ENCODE data around the gene AIFM3.

The AIFM3 gene

GRCh38 chr22:20955548-20955947, 11.5 kb upstream of the AIFM3 start:
- Histone ChIP-seq H3K4me3 (ENCODE audit: low read length) (no peak overlapping the region), H3K36me3 (ENCODE audit: control insufficient read depth, insufficient read depth, low read length) (peaks cover 6% of the 10 kb centered on the region), H3K27me3 (ENCODE audit: control insufficient read depth, insufficient read depth, low read length) (no peaks in the 10 kb centered on the region), H3K9ac (ENCODE audit: low read length) (no peak overlapping the region), H3K4me1 (ENCODE audit: control insufficient read depth, insufficient read depth, low read length) (no peaks in the 10 kb centered on the region), H3K27ac (ENCODE audit: low read depth, low read length) (no peak overlapping the region)

DNA sequence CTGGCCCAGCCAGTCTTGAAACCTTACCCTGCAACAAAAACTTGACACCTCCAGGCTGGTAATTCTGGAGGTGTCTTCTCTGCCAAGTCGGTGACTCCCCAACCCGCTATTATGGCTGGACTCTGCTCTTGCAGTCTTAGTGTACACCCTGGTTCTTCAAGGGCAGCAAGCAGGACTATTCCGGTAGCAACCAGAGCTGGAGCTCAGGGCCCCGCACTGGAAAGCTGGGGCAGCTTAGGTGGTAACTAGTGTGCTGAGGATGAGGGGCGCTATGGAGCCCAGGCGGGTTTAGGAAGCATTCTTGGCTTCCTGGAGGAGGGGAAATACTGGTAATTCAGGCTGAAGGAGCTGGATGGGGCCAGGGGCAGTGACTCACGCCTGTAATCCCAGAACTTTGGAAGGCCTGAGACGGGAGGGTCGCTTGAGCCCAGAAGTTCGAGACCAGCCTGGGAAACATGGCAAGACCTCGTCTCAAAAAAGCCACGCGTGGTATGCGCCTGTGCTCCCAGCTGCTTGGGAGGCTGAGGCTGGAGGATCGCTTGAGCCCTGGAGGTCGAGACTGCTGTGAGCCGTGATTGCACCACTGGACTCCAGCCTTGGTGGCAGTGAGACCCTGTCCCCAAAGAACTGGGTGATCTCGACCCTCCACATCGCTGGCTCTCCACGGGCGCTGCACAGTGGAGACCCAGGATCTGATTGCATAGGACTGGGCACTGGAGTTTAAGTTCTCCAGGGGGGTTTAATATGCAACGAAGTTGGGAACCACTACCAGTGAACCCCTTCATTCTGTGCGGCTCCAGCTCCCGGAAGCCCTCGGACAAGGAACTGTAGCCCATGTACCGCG, 10.6 kb upstream of the AIFM3 start:
- Histone ChIP-seq H3K9ac (ENCODE audit: low read length) (peak overlapping the region; percentile 57), H3K4me3 (ENCODE audit: low read length) (peak overlapping the region; percentile 88), H3K4me1 (ENCODE audit: control insufficient read depth, insufficient read depth, low read length) (no peaks in the 10 kb centered on the region), H3K27ac (ENCODE audit: low read depth, low read length) (peak overlapping the region; percentile 32), H3K36me3 (ENCODE audit: control insufficient read depth, insufficient read depth, low read length) (peaks cover 6% of the 10 kb centered on the region), H3K27me3 (ENCODE audit: control insufficient read depth, insufficient read depth, low read length) (no peaks in the 10 kb centered on the region)

DNA sequence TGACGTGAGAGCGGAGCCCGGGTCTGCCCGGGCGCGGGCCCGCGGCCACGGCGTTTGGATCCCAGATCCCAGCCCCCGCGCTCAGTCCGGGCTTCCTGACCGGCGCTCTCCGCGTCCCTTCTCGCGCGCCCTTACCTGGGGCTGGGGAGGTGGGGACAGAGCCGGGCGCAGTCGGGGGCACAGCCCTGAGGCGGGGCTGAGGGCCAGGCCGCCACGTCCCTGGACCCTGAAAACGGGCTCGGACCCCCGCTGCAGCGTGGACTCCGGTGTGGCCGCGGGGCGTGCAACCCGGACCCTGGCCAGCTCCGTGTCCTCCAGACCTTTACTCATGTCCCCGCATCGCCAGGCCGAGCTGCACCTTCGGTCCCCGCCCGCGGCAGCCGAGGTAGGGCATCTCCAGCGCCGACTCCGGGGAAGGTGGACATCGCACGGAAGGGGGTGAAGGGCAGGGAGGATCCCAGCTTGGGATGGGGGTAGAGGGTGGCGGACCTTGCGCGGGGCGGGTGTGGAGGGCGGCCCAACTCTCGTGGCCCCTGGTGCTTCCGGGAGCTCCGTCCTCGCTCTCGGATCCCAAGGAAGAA, 9.9 kb upstream of the AIFM3 start:
- Histone ChIP-seq H3K4me1 (ENCODE audit: control insufficient read depth, insufficient read depth, low read length) (no peaks in the 10 kb centered on the region), H3K27me3 (ENCODE audit: control insufficient read depth, insufficient read depth, low read length) (no peaks in the 10 kb centered on the region), H3K9ac (ENCODE audit: low read length) (peak overlapping the region; percentile 57), H3K27ac (ENCODE audit: low read depth, low read length) (peak overlapping the region; percentile 32), H3K4me3 (ENCODE audit: low read length) (peak overlapping the region; percentile 88), H3K36me3 (ENCODE audit: control insufficient read depth, insufficient read depth, low read length) (peaks cover 4% of the 10 kb centered on the region)

GRCh38 chr22:20957683-20958431, 9.2 kb upstream of the AIFM3 start:
- Histone ChIP-seq H3K4me3 (ENCODE audit: low read length) (peak overlapping the region; percentile 88), H3K9ac (ENCODE audit: low read length) (peak overlapping the region; percentile 57), H3K36me3 (ENCODE audit: control insufficient read depth, insufficient read depth, low read length) (no peaks in the 10 kb centered on the region), H3K4me1 (ENCODE audit: control insufficient read depth, insufficient read depth, low read length) (no peaks in the 10 kb centered on the region), H3K27me3 (ENCODE audit: control insufficient read depth, insufficient read depth, low read length) (no peaks in the 10 kb centered on the region), H3K27ac (ENCODE audit: low read depth, low read length) (no peak overlapping the region)

DNA sequence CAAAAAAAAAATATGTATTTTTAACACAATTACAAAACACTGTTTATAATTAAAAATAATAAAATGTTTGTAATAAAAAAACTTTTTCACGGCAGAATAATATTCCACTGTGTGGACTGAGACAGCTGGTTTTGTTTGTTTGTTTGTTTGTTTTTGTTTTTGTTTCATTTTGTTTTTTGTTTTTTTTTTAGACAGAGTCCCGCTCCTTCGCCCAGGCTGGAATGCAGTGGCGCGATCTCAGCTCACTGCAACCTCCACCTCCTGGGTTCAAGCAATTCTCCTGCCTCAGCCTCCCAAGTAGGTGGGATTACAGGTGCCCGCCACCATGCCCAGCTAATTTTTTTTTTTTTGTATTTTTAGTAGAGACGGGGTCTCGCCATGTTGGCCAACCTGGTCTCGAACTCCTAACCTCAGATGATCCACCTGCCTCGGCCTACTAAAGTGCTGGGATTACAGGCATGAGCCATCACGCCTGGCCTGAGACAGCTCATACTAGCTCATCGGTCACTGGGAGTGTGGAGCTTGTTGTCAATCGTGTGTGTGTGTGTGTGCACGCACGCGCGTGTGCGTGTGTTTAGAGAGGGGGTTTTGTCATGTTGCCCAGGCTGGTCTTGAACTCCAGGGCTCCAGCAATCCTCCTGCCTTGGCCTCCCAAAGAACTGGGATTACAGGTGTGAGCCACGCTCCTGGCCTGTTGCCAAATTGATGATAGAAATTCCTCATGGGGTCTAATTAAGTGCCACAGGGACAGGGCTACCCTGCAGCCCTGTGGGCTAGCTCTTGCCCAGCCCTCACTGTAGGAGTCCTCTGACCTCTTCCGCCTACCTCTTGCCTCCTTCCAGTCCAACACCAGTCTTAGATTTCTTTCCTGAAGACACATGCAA, 7.2 kb upstream of the AIFM3 start:
- no peak overlapping the region for H3K9ac ChIP-seq (ENCODE audit: low read length)
- no peak overlapping the region for H3K27ac ChIP-seq (ENCODE audit: low read depth, low read length)
- H3K27me3 ChIP-seq (ENCODE audit: control insufficient read depth, insufficient read depth, low read length), result no peaks in the 10 kb centered on the region
- no peaks in the 10 kb centered on the region for H3K36me3 ChIP-seq (ENCODE audit: control insufficient read depth, insufficient read depth, low read length)
- H3K4me3 ChIP-seq (ENCODE audit: low read length), result no peak overlapping the region
- H3K4me1 ChIP-seq (ENCODE audit: control insufficient read depth, insufficient read depth, low read length), result no peaks in the 10 kb centered on the region

DNA sequence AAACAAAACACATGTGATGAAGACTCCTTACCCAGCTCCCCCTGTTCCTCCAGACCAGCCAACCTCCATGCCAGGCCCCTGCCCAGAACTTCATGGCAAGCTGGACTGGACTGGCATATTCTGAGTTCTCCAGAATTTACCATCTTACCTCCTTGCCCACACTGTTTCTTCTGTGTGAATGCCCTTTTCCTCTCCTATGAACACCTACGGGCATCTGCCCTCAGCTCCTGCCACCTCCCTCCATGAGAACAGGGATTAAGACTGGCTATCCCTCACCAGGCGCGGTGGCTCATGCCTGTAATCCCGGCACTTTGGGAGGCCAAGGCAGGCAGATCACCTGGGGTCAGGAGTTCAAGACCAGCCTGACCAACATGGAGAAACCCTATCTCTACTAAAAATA, 6.4 kb upstream of the AIFM3 start:
- Histone ChIP-seq H3K36me3 (ENCODE audit: control insufficient read depth, insufficient read depth, low read length) (no peaks in the 10 kb centered on the region), H3K27me3 (ENCODE audit: control insufficient read depth, insufficient read depth, low read length) (no peaks in the 10 kb centered on the region)

GRCh38 chr22:20962491-20962945, 4.5 kb upstream of the AIFM3 start:
- no peak overlapping the region for H3K4me3 ChIP-seq (ENCODE audit: low read length)
- H3K27me3 ChIP-seq (ENCODE audit: control insufficient read depth, insufficient read depth, low read length), result no peaks in the 10 kb centered on the region
- H3K9ac ChIP-seq (ENCODE audit: low read length), result no peak overlapping the region
- H3K36me3 ChIP-seq (ENCODE audit: control insufficient read depth, insufficient read depth, low read length), result no peaks in the 10 kb centered on the region
- H3K27ac ChIP-seq (ENCODE audit: low read depth, low read length), result no peak overlapping the region
- H3K4me1 ChIP-seq (ENCODE audit: control insufficient read depth, insufficient read depth, low read length), result no peaks in the 10 kb centered on the region

More for the DNA sequence above, 6.4 kb upstream of the AIFM3 start:
- no peak overlapping the region for H3K9ac ChIP-seq (ENCODE audit: low read length)
- no peak overlapping the region for H3K27ac ChIP-seq (ENCODE audit: low read depth, low read length)
- no peak overlapping the region for H3K4me3 ChIP-seq (ENCODE audit: low read length)
- no peaks in the 10 kb centered on the region for H3K4me1 ChIP-seq (ENCODE audit: control insufficient read depth, insufficient read depth, low read length)

- H3K27ac ChIP-seq (ENCODE audit: low read depth, low read length), result no peak overlapping the region
- no peaks in the 10 kb centered on the region for H3K4me1 ChIP-seq (ENCODE audit: control insufficient read depth, insufficient read depth, low read length)
- no peaks in the 10 kb centered on the region for H3K36me3 ChIP-seq (ENCODE audit: control insufficient read depth, insufficient read depth, low read length)
- H3K4me3 ChIP-seq (ENCODE audit: low read length), result no peak overlapping the region
- H3K9ac ChIP-seq (ENCODE audit: low read length), result no peak overlapping the region
- no peaks in the 10 kb centered on the region for H3K27me3 ChIP-seq (ENCODE audit: control insufficient read depth, insufficient read depth, low read length)
Measured at GRCh38 chr22:20963201-20964052, 3.6 kb upstream of the AIFM3 start.

GRCh38 chr22:20964090-20964798, 2.8 kb upstream of the AIFM3 start:
- Histone ChIP-seq H3K36me3 (ENCODE audit: control insufficient read depth, insufficient read depth, low read length) (no peaks in the 10 kb centered on the region), H3K27me3 (ENCODE audit: control insufficient read depth, insufficient read depth, low read length) (no peaks in the 10 kb centered on the region), H3K9ac (ENCODE audit: low read length) (no peak overlapping the region), H3K4me1 (ENCODE audit: control insufficient read depth, insufficient read depth, low read length) (no peaks in the 10 kb centered on the region), H3K4me3 (ENCODE audit: low read length) (peak overlapping the region; percentile 30), H3K27ac (ENCODE audit: low read depth, low read length) (no peak overlapping the region)

DNA sequence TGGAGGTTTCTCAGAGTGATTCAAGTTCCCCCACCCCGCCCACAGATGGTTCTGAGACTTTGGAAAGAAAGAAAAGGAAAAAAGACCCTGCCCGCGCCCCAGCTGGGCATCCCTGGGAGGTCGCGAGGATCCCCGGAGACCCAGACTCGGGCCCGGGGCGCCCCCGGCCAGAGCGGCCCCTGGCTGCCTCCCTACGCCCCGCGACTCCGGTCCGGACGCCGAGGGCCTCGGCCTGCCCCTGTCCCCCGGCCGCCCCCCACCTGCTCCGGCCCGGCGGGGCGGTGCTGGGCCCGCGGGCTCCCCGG, 2.3 kb upstream of the AIFM3 start:
- Histone ChIP-seq H3K36me3 (ENCODE audit: control insufficient read depth, insufficient read depth, low read length) (no peaks in the 10 kb centered on the region), H3K27ac (ENCODE audit: low read depth, low read length) (no peak overlapping the region)

More for the DNA sequence above, 2.3 kb upstream of the AIFM3 start:
- H3K9ac ChIP-seq (ENCODE audit: low read length), result no peak overlapping the region
- no peaks in the 10 kb centered on the region for H3K4me1 ChIP-seq (ENCODE audit: control insufficient read depth, insufficient read depth, low read length)
- H3K4me3 ChIP-seq (ENCODE audit: low read length), result peak overlapping the region; percentile 30
- no peaks in the 10 kb centered on the region for H3K27me3 ChIP-seq (ENCODE audit: control insufficient read depth, insufficient read depth, low read length)
